ENCODE data around the gene ENTPD8.

DNA sequence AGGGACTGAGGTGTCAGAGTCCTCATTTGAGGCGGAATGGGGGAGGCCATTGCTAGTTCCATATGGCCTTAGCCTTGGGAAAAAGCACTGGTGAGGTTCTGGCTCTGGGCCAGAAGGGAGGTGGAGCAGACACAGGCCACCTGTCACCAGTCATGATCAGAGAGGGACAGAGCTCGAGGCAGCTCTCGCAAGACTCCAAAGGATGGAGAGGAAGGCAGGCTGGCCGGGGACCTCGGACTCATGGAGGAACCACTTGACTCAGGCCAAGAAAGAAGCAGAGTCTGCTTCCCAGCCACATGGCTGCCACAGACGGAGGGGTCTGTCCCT is 47.1 kb upstream of the ENTPD8 start:
- TF ChIP-seq SIX5 (IDR thresholded peaks at IDR 0.05; ENCODE audit: low read depth, low read length, severe bottlenecking) (no peak), RAD21 (IDR thresholded peaks at IDR 0.05; ENCODE audit: insufficient read depth, low read depth, low read length) (no peak)
- TF ChIP-seq, protein P1, sequence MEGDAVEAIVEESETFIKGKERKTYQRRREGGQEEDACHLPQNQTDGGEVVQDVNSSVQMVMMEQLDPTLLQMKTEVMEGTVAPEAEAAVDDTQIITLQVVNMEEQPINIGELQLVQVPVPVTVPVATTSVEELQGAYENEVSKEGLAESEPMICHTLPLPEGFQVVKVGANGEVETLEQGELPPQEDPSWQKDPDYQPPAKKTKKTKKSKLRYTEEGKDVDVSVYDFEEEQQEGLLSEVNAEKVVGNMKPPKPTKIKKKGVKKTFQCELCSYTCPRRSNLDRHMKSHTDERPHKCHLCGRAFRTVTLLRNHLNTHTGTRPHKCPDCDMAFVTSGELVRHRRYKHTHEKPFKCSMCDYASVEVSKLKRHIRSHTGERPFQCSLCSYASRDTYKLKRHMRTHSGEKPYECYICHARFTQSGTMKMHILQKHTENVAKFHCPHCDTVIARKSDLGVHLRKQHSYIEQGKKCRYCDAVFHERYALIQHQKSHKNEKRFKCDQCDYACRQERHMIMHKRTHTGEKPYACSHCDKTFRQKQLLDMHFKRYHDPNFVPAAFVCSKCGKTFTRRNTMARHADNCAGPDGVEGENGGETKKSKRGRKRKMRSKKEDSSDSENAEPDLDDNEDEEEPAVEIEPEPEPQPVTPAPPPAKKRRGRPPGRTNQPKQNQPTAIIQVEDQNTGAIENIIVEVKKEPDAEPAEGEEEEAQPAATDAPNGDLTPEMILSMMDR (IDR thresholded peaks at IDR 0.05 in 2 of 3, conservative IDR thresholded peaks at IDR 0.05 in 1 of 3; ENCODE audit: control insufficient read depth in 2 of 3, extremely low read depth in 1 of 3, insufficient read depth in 1 of 3, low read depth in 3 of 3, low read length in 3 of 3) = no peak
